Lower lobe of right lung (tissue), 2 donors: ENCODE measurements around the gene SPATA31E1. TPM values are rescaled to one million over a fixed set of nuclear protein-coding genes. Genes with fewer than 3 reads are reported as not detected.

Experiments used
- ATAC-seq, 2 donors: fragments of 200-7000 bp; cut with Tn5 transposase; one replicate each; pipeline ENCODE4 v1.9.1; 2020 to 2022; ENCODE audit warnings: mild to moderate bottlenecking in 2 of 2, moderate library complexity in 2 of 2
- DNase-seq: peaks from one replicate; pipeline ENCODE4 v3.0.0-alpha.2; 2020
- H3K27ac ChIP-seq: fragments of 200-600 bp; one replicate; pipeline ENCODE4 v1.8.0; 2022
- H3K27me3 ChIP-seq: fragments of 200-600 bp; one replicate; pipeline ENCODE4 v1.8.0; 2022; ENCODE audit warnings: low read depth
- H3K36me3 ChIP-seq: fragments of 200-600 bp; one replicate; pipeline ENCODE4 v1.8.0; 2022; ENCODE audit warnings: mild to moderate bottlenecking
- H3K4me1 ChIP-seq: fragments of 200-600 bp; one replicate; pipeline ENCODE4 v1.8.0; 2022
- H3K4me3 ChIP-seq: fragments of 200-600 bp; one replicate; pipeline ENCODE4 v1.8.0; 2022; ENCODE audit warnings: mild to moderate bottlenecking
- H3K9me3 ChIP-seq: fragments of 200-600 bp; one replicate; pipeline ENCODE4 v1.8.0; 2022
- intact Hi-C: fragments of 100-400 bp; cut with DNase I; formaldehyde crosslinking; loops from one replicate; pipeline ENCODE4 v1.11.0; 2022
- total RNA-seq: library from RNA; stranded (reverse); fragmentation: NEBNext Ultra II Directional; extraction: Animal tissue kit (Norgen Biotek cat#: 25700); gene quantifications from one replicate; pipeline ENCODE4 v1.2.1, GENCODE V29; 2021
- TF ChIP-seq, protein P1 (sequence below): fragments of 200-600 bp; IDR thresholded peaks from one replicate; pipeline ENCODE4 v1.8.0; 2022; ENCODE audit warnings: antibody characterized with exemption, mild to moderate bottlenecking
- donor health status: DM: no; HTN: yes; CAD: no; lungs with severe emphysema.

SPATA31E1 gene
- total RNA-seq, 1 donor from 2014 or later = not detected

DNA sequence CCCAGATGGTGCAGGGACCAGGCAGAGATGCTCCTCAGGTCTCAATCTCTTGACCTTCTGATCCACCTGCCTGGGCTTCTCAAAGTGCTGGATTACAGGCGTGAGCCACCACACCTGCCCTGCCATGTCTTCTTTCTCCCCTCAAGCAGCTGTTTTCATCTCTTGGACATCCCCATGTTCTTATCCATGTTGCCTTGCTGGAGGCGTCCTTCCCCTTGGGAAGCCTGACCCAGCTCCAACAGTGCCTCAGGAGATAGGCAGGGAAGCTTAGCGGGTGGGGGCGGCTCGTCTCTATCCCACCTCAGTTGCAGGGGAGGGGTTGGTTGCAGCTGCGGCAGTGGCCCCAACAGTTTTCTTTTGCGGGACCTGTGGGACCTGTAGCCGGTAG, 24.7 kb upstream of the SPATA31E1 start:
- TF ChIP-seq, protein P1, sequence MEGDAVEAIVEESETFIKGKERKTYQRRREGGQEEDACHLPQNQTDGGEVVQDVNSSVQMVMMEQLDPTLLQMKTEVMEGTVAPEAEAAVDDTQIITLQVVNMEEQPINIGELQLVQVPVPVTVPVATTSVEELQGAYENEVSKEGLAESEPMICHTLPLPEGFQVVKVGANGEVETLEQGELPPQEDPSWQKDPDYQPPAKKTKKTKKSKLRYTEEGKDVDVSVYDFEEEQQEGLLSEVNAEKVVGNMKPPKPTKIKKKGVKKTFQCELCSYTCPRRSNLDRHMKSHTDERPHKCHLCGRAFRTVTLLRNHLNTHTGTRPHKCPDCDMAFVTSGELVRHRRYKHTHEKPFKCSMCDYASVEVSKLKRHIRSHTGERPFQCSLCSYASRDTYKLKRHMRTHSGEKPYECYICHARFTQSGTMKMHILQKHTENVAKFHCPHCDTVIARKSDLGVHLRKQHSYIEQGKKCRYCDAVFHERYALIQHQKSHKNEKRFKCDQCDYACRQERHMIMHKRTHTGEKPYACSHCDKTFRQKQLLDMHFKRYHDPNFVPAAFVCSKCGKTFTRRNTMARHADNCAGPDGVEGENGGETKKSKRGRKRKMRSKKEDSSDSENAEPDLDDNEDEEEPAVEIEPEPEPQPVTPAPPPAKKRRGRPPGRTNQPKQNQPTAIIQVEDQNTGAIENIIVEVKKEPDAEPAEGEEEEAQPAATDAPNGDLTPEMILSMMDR = no peak
- ATAC-seq (no peak), DNase-seq (no peak)
- intact Hi-C loops = no loop called here
- Histone ChIP-seq H3K36me3 (no peaks in the 10 kb centered on the region), H3K4me3 (no peak overlapping the region), H3K9me3 (no peaks in the 10 kb centered on the region), H3K27me3 (no peaks in the 10 kb centered on the region), H3K4me1 (no peaks in the 10 kb centered on the region), H3K27ac (no peak overlapping the region)

- intact Hi-C loops = no loop called here
- Histone ChIP-seq H3K9me3 (no peaks in the 10 kb centered on the region), H3K4me3 (no peak overlapping the region), H3K27me3 (no peaks in the 10 kb centered on the region), H3K4me1 (no peaks in the 10 kb centered on the region), H3K36me3 (no peaks in the 10 kb centered on the region), H3K27ac (no peak overlapping the region)
- TF ChIP-seq, protein P1 = no peak
- ATAC-seq (no peak), DNase-seq (no peak)
These were observed 23.5 kb upstream of the SPATA31E1 start for GRCh38 chr9:87859137-87859536.

DNA sequence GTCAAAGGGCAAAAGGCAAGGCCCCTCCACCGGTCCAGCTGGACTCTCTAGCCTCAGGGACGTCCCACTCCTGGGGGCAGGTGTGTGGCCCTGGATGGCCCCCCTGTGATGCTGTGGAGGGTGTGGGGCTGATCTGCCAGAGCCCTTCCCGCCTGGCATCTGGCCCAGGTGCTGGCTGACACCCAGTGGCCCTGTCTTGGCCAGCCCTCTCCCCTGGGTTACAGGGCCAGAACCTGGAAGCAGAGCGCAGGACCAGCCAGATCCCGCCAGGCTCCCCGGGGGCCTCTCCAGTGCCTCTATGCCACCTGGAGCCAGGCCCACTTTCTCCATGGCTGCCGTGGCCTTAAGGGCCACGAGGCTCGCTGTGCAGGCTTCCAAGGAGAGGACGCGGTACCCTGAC, 22.9 kb upstream of the SPATA31E1 start:
- TF ChIP-seq, protein P1 = no peak
- H3K4me1 ChIP-seq = no peaks in the 10 kb centered on the region
- DNase-seq = no peak
- no peak for ATAC-seq
- no peak overlapping the region for H3K27ac ChIP-seq
- H3K36me3 ChIP-seq = no peaks in the 10 kb centered on the region
- intact Hi-C loops = no loop called here
- H3K27me3 ChIP-seq = no peaks in the 10 kb centered on the region
- H3K4me3 ChIP-seq = no peak overlapping the region
- H3K9me3 ChIP-seq = no peaks in the 10 kb centered on the region

GRCh38 chr9:87861332-87861731, 21.3 kb upstream of the SPATA31E1 start:
- ATAC-seq = no peak
- TF ChIP-seq, protein P1 = no peak
- intact Hi-C loops = no loop called here
- no peak overlapping the region for H3K27ac ChIP-seq
- no peak for DNase-seq
- no peaks in the 10 kb centered on the region for H3K9me3 ChIP-seq
- no peak overlapping the region for H3K4me3 ChIP-seq
- no peaks in the 10 kb centered on the region for H3K36me3 ChIP-seq
- no peaks in the 10 kb centered on the region for H3K27me3 ChIP-seq
- H3K4me1 ChIP-seq = no peaks in the 10 kb centered on the region

DNA sequence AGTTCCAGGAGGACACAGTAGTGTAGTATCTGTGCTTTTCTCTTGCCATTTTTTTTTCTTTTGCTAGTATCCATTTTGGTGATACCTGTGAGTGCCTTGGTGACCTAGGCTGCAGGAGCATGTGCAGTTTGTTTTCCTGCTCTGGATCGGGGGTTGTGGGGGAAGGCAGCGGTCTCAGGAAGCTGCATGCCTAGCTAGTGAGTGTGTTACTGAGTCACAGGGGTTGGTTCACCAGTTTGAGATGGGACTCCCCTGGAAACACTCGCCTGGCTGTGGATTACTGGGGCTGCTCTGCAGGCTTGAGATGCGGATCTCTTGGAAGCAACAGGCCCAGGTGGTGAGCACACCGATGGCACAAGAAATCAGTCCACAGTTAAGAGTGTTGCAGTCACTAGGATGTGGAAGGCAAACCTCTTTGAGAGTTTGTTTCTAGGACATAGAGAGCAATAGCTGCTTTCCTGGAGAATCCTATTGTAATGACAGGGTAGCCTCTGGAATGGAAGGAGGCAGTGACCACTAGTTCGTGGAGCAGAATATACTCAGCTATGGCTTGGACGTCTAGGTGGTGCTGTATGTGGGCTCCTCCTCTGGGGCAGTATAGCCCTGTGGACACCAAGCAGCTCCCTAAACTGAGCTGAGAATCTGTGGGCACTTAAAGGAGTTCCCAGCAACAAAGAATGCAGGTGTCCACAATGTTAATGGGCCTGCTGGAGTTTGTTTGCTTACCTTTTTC, 20.0 kb upstream of the SPATA31E1 start:
- no peaks in the 10 kb centered on the region for H3K4me1 ChIP-seq
- H3K27ac ChIP-seq = no peak overlapping the region
- no peak overlapping the region for H3K4me3 ChIP-seq
- TF ChIP-seq, protein P1 = no peak
- H3K9me3 ChIP-seq = no peaks in the 10 kb centered on the region
- intact Hi-C loops = no loop called here
- no peaks in the 10 kb centered on the region for H3K36me3 ChIP-seq
- no peak for ATAC-seq
- DNase-seq = no peak
- no peaks in the 10 kb centered on the region for H3K27me3 ChIP-seq
